Adrenal gland (tissue), 5 donors: ENCODE results near the gene ASTN2.

Source experiments
- CTCF ChIP-seq, 6 experiments: fragments of 450-650 bp in 4 of 6; fragments of 200-600 bp in 2 of 6; sonication (generic) in 1 of 6; IDR thresholded peaks; 1 replicate in 5 of 6; 2 replicates in 1 of 6; pipeline versions ENCODE4 v1.5.1 to v1.8.0; 2016 to 2021; ENCODE audit warnings: antibody characterized with exemption in 6 of 6, mild to moderate bottlenecking in 2 of 6, moderate library complexity in 1 of 6
- POLR2A ChIP-seq, 2 donors: fragments of 450-650 bp; IDR thresholded peaks; one replicate each; pipeline ENCODE4 v1.6.1; 2017; ENCODE audit warnings: antibody characterized with exemption in 2 of 2, mild to moderate bottlenecking in 2 of 2, moderate library complexity in 1 of 2
- donor health status: DM: no; HTN: no; CAD: no.

- TF ChIP-seq POLR2A (IDR thresholded peaks at IDR 0.05) (no peak), CTCF (IDR thresholded peaks at IDR 0.05) (no peak)
These were observed 558.8 kb downstream of the ASTN2 start for GRCh38 chr9:116855881-116856662.
